ENCODE results near the gene CCDC86. TPM values are rescaled to one million over a fixed set of nuclear protein-coding genes. Genes with fewer than 3 reads are reported as not detected.

CCDC86 gene
- total RNA-seq, 4 donors from 2014 or later, result 11.8 to 38.0 (median 24.4) TPM

DNA sequence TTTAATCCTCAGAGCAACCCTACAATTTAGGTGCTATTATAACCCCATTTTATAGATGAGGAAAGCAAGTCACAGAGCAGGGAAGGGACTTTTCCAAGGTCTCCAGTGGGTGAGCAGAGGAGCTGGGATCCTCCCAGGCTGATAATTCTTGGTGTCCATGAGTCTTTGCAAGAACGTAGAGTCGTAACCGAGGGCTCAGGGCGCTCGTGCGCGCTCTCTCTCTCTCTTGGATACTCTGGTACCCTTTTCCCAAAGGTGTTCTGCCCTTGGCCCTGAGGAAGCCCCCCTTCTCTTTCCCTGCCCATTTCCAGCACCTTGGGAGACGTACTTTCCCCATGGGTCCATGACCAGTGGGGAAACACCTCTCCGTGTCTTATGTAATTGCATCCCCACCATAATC is 20.3 kb downstream of the CCDC86 start:
- Histone ChIP-seq H3K36me3 (no peaks in the 10 kb centered on the region), H3K27me3 (no peaks in the 10 kb centered on the region), H3K4me1 (no peaks in the 10 kb centered on the region), H3K27ac (no peak overlapping the region), H3K9me3 (no peaks in the 10 kb centered on the region), H3K4me3 (no peak overlapping the region)
- TF ChIP-seq POLR2A (IDR thresholded peaks at IDR 0.05), result no peak
- TF ChIP-seq, protein P1, sequence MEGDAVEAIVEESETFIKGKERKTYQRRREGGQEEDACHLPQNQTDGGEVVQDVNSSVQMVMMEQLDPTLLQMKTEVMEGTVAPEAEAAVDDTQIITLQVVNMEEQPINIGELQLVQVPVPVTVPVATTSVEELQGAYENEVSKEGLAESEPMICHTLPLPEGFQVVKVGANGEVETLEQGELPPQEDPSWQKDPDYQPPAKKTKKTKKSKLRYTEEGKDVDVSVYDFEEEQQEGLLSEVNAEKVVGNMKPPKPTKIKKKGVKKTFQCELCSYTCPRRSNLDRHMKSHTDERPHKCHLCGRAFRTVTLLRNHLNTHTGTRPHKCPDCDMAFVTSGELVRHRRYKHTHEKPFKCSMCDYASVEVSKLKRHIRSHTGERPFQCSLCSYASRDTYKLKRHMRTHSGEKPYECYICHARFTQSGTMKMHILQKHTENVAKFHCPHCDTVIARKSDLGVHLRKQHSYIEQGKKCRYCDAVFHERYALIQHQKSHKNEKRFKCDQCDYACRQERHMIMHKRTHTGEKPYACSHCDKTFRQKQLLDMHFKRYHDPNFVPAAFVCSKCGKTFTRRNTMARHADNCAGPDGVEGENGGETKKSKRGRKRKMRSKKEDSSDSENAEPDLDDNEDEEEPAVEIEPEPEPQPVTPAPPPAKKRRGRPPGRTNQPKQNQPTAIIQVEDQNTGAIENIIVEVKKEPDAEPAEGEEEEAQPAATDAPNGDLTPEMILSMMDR (IDR thresholded peaks at IDR 0.05), result no peak
- 83 to 86% methylated on average over 2 to 9 of the region's 9 CpGs for WGBS, 2 donors
- intact Hi-C loops (cut with DNase I), result no loop called here
- DNase-seq, result no peak

DNA sequence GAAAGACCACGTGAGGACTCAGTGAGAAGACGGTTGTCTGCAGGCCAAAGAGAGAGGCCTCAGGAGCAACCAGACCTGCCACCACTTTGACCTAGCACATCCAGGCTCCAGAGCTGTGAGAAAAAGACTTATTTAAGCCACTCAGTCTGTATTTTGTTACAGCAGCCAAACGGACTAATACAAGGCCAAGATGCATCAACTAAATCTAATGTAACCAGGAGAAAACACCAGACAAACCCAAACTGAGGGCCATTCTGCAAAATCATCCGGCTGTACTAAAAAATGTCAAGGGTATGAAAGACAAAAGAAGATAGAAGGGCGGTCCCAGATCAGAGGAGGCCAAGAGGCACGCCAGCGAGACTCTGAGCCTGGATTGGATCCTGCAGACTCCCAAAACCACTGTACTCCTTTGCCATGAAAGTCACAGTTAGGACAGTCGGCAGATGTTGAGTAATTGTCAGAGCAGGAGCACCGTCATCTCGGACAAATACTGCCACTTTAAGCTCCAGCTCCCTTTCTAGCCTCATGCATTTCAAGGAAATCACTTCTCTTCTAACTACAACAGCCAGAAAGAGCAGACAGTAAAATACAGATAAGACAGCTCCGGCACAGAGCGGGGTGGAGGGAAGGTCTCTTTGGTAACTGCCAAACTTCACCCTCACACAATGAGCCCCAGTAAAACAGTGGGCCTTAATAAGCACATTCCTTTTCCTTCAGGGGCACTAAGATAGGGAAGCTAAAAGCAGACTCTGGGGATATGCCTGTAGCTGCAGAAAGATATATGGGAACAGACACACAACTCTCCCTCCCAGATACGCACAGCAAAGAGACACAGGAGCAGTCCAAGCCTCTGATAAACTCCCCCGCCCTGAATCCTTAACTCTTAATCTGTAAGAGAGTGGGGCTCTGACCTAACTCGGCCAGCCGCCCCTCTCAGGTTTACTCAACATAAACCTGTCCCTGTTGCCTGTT is 21.9 kb downstream of the CCDC86 start:
- Histone ChIP-seq H3K27ac (no peak overlapping the region), H3K9me3 (no peaks in the 10 kb centered on the region), H3K36me3 (no peaks in the 10 kb centered on the region), H3K27me3 (no peaks in the 10 kb centered on the region), H3K4me1 (no peaks in the 10 kb centered on the region), H3K4me3 (no peak overlapping the region)
- DNase-seq, result no peak
- TF ChIP-seq, protein P1 (IDR thresholded peaks at IDR 0.05), result no peak
- TF ChIP-seq POLR2A (IDR thresholded peaks at IDR 0.05), result no peak
- 76 to 80% methylated on average over 16 of the region's 16 CpGs for WGBS, 2 donors
- intact Hi-C loops (cut with DNase I), result no loop called here

DNA sequence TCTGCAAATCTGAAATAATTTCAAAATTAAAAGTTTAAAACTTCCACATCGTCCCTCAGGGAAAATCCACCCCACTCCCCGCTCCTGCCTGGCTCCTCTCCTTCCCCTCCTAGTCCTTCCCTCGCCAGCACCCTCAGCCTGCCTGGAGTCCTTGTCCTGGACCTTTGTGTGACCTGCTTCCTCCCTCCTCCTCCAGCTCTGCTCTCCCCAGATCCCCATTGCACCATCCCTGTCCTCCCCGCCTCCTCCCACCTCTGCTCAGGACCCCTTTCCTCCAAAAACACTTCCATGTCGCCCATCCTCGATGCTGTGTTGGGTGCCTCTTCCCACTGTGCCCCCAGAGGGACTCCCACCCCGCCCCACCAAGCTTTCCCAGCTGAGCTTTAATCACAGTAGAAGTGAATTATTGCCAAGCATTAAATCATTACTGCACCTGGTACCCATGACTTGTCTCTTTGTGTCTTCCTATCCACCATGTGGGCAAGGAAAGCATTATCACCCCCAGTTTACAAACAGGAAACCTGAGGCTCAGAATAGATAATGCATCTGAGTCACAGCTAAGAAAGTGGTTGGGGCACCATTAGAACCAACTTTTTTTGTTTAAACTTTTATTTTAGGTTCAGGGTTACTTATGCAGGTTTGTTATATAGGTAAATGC is 23.1 kb downstream of the CCDC86 start:
- TF ChIP-seq, protein P1 (IDR thresholded peaks at IDR 0.05), result no peak
- TF ChIP-seq POLR2A (IDR thresholded peaks at IDR 0.05), result no peak
- Histone ChIP-seq H3K4me3 (no peak overlapping the region), H3K9me3 (no peaks in the 10 kb centered on the region), H3K36me3 (no peaks in the 10 kb centered on the region), H3K27me3 (no peaks in the 10 kb centered on the region), H3K4me1 (no peaks in the 10 kb centered on the region), H3K27ac (no peak overlapping the region)
- intact Hi-C loops (cut with DNase I), result no loop called here
- 73 to 75% methylated on average over 7 of the region's 7 CpGs for WGBS, 2 donors
- no peak for DNase-seq

DNA sequence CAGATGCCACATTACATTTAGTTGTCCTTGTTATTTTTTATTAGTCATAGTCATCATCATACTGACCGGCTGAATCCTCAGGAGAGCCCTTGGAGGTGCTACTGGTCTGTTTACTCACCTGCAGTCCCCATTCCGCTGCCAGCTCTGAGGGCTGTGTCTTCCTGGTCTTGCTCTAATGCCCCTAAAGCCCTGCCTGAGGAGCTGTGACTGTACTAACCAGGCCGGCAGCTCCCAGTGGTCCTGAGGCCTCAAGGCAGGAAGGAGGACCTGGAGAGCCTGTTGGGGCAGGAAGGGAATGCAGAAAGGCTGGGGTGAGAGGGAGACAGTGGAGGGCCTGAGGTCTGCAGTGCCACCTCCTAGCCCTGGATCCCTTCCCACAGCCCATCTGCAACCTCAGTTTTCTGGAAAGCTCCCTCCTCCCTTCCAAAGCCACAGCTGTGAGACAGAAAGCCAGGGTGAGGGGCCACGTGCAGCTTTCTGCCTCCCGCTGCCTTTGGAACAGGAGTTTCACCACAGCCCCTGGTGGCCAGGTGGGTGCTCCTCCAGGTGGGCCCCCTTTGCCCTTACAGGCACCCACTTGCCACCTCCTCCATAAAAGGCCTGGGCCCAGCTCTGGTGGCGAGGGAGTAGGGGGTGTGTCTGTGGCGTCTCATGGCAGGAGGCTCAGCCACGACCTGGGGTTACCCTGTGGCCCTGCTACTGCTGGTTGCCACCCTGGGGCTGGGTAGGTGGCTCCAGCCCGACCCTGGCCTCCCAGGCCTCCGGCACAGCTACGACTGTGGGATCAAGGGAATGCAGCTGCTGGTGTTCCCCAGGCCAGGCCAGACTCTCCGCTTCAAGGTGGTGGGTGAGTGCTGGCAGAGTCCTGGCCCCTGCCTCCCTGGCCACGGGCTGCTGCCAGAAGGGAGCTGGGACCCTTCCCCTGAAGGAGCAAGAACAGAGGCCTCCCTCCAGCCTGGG is 25.3 kb downstream of the CCDC86 start, which contains the start of gene ZP1:
Gene ZP1, plus strand, starts transcription at position 632 of the 960 bp plus-strand sequence. Its CDS starts 20 bp downstream, at position 652.
- intact Hi-C loops (cut with DNase I), result no loop called here
- no peaks in the 10 kb centered on the region for H3K27me3 ChIP-seq
- no peak for TF ChIP-seq POLR2A (IDR thresholded peaks at IDR 0.05)
- TF ChIP-seq, protein P1 (IDR thresholded peaks at IDR 0.05), result no peak
- peaks cover 6 to 12% (median 7%) of the 10 kb centered on the region in 3 donors for H3K4me1 ChIP-seq
- WGBS, 2 donors, result 57 to 85% methylated on average over 4 of the region's 13 CpGs
- no peak for DNase-seq
- no peaks in the 10 kb centered on the region for H3K9me3 ChIP-seq
- no peak within 1 kb of the TSS for H3K4me3 ChIP-seq
- H3K36me3 ChIP-seq, result no peaks in the 10 kb centered on the region
- no peak within 1 kb of the TSS for H3K27ac ChIP-seq
